PFSK-1 (cell line): Measurements from ENCODE around the gene EVC2.

Source experiments
- POLR2AphosphoS5 ChIP-seq: IDR thresholded peaks from 2 replicates; pipeline ENCODE4 v1.6.1; 2012; ENCODE audit warnings: low read depth, mild to moderate bottlenecking, control low read depth, low read length, moderate library complexity
- SIN3A ChIP-seq: IDR thresholded peaks from 2 replicates; pipeline ENCODE4 v1.6.1; 2012; ENCODE audit warnings: mild to moderate bottlenecking, low read length, moderate library complexity, borderline replicate concordance; ENCODE audit not compliant: insufficient read depth
- TF ChIP-seq, protein P1 (sequence below), 2 experiments: IDR thresholded peaks; 2 replicates each; pipeline versions ENCODE4 v1.6.1 to v1.8.0; 2011 to 2012; ENCODE audit warnings: low read depth in 2 of 2, low read length in 2 of 2, control low read depth in 1 of 2, inconsistent platforms in 1 of 2, mild to moderate bottlenecking in 1 of 2, moderate library complexity in 1 of 2; ENCODE audit not compliant: insufficient read depth in 1 of 2

GRCh38 chr4:5738061-5738460, 29.7 kb upstream of the EVC2 start:
- no peak for TF ChIP-seq SIN3A
- TF ChIP-seq POLR2AphosphoS5, result no peak
- TF ChIP-seq, protein P1, sequence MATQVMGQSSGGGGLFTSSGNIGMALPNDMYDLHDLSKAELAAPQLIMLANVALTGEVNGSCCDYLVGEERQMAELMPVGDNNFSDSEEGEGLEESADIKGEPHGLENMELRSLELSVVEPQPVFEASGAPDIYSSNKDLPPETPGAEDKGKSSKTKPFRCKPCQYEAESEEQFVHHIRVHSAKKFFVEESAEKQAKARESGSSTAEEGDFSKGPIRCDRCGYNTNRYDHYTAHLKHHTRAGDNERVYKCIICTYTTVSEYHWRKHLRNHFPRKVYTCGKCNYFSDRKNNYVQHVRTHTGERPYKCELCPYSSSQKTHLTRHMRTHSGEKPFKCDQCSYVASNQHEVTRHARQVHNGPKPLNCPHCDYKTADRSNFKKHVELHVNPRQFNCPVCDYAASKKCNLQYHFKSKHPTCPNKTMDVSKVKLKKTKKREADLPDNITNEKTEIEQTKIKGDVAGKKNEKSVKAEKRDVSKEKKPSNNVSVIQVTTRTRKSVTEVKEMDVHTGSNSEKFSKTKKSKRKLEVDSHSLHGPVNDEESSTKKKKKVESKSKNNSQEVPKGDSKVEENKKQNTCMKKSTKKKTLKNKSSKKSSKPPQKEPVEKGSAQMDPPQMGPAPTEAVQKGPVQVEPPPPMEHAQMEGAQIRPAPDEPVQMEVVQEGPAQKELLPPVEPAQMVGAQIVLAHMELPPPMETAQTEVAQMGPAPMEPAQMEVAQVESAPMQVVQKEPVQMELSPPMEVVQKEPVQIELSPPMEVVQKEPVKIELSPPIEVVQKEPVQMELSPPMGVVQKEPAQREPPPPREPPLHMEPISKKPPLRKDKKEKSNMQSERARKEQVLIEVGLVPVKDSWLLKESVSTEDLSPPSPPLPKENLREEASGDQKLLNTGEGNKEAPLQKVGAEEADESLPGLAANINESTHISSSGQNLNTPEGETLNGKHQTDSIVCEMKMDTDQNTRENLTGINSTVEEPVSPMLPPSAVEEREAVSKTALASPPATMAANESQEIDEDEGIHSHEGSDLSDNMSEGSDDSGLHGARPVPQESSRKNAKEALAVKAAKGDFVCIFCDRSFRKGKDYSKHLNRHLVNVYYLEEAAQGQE (IDR thresholded peaks at IDR 0.05; ENCODE audit: insufficient read depth in 1 of 2, low read depth in 2 of 2, low read length in 2 of 2), result no peak
